WTC11 (cell line): ENCODE results near the gene TAS1R2. TPM values are rescaled to one million over a fixed set of nuclear protein-coding genes. Genes with fewer than 3 reads are reported as not detected.
A peak's percentile ranks its signal among the peaks of the same experiment; 100 is the strongest.

Experiments
- ATAC-seq: fragments of 200-7000 bp; cut with Tn5 transposase; 2 replicates; pipeline ENCODE4 v1.10.0; 2021; ENCODE audit warnings: mild to moderate bottlenecking, moderate library complexity
- CTCF ChIA-PET: fragments of 300-600 bp; sonication (Branson Sonifier 250); formaldehyde crosslinking; loops from one replicate; lab custom pipeline; 2021; ENCODE audit warnings: antibody characterized with exemption; lab: Charles Lee
- POLR2A ChIA-PET: fragments of 350-600 bp; sonication (Branson Sonifier 250); formaldehyde crosslinking; loops from one replicate; lab custom pipeline; 2021; ENCODE audit warnings: antibody characterized with exemption; lab: Charles Lee
- DNase-seq: peaks from one replicate; pipeline ENCODE4 v3.0.0; 2021; ENCODE audit warnings: low spot score
- H3K27ac Mint-ChIP-seq: 2 replicates; pipeline ENCODE4 v1.8.0; 2021; ENCODE audit warnings: mixed read lengths
- H3K27me3 Mint-ChIP-seq: 2 replicates; pipeline ENCODE4 v1.8.0; 2021; ENCODE audit warnings: low read depth, mild to moderate bottlenecking, moderate library complexity, mixed read lengths
- H3K36me3 Mint-ChIP-seq: 2 replicates; pipeline ENCODE4 v1.8.0; 2021; ENCODE audit warnings: mixed read lengths
- H3K4me1 Mint-ChIP-seq: 2 replicates; pipeline ENCODE4 v1.8.0; 2022; ENCODE audit warnings: mixed read lengths
- H3K4me3 Mint-ChIP-seq: 2 replicates; pipeline ENCODE4 v1.8.0; 2021; ENCODE audit warnings: mild to moderate bottlenecking, moderate library complexity, mixed read lengths
- H3K9me3 Mint-ChIP-seq: 2 replicates; pipeline ENCODE4 v1.8.0; 2021; ENCODE audit warnings: mixed read lengths
- AR ChIP-seq: fragments of 250-450 bp; sonication (Bioruptor Pico); IDR thresholded peaks from 2 replicates; pipeline ENCODE4 v1.9.0; 2021; ENCODE audit warnings: mild to moderate bottlenecking
- ARID4B ChIP-seq: sonication (generic); formaldehyde crosslinking; IDR thresholded peaks from 2 replicates; pipeline ENCODE4 v1.8.0; 2023; ENCODE audit warnings: missing genetic modification reagents, mild to moderate bottlenecking, borderline replicate concordance
- ETV6 ChIP-seq: sonication (generic); formaldehyde crosslinking; IDR thresholded peaks from 2 replicates; pipeline ENCODE4 v1.8.1; 2022; ENCODE audit warnings: mild to moderate bottlenecking, missing genetic modification reagents
- GRHL2 ChIP-seq: fragments of 250-450 bp; sonication (Bioruptor Pico); IDR thresholded peaks from 2 replicates; pipeline ENCODE4 v1.8.0; 2022; ENCODE audit warnings: mild to moderate bottlenecking, moderate library complexity; ENCODE audit not compliant: insufficient replicate concordance, severe bottlenecking
- GTF2I ChIP-seq: fragments of 250-450 bp; sonication (Bioruptor Pico); conservative IDR thresholded peaks from 2 replicates; pipeline ENCODE4 v1.4.0; 2021; ENCODE audit warnings: mild to moderate bottlenecking
- HMGXB4 ChIP-seq: sonication (generic); formaldehyde crosslinking; IDR thresholded peaks from 2 replicates; pipeline ENCODE4 v1.8.1; 2023; ENCODE audit warnings: mild to moderate bottlenecking, moderate library complexity, missing genetic modification reagents
- JAZF1 ChIP-seq: fragments of 250-450 bp; sonication (Bioruptor Pico); IDR thresholded peaks from 2 replicates; pipeline ENCODE4 v1.9.0; 2021; ENCODE audit warnings: moderate library complexity, mild to moderate bottlenecking, inconsistent platforms
- JUN ChIP-seq: sonication (generic); formaldehyde crosslinking; IDR thresholded peaks from 2 replicates; pipeline ENCODE4 v1.8.0; 2023; ENCODE audit warnings: mild to moderate bottlenecking, missing genetic modification reagents
- NFE2L1 ChIP-seq: sonication (generic); formaldehyde crosslinking; IDR thresholded peaks from 2 replicates; pipeline ENCODE4 v1.8.1; 2023; ENCODE audit warnings: missing genetic modification reagents
- ZMAT4 ChIP-seq: fragments of 250-450 bp; sonication (Bioruptor Pico); IDR thresholded peaks from 2 replicates; pipeline ENCODE4 v1.9.0; 2021; ENCODE audit warnings: mild to moderate bottlenecking
- ZNF121 ChIP-seq: sonication (generic); formaldehyde crosslinking; IDR thresholded peaks from 2 replicates; pipeline ENCODE4 v1.8.0; 2023; ENCODE audit warnings: missing genetic modification reagents
- ZNF219 ChIP-seq: sonication (generic); formaldehyde crosslinking; IDR thresholded peaks from 2 replicates; pipeline ENCODE4 v1.8.0; 2023; ENCODE audit warnings: missing genetic modification reagents, mild to moderate bottlenecking, borderline replicate concordance
- ZNF263 ChIP-seq: sonication (generic); formaldehyde crosslinking; IDR thresholded peaks from 2 replicates; pipeline ENCODE4 v1.8.1; 2022; ENCODE audit warnings: low read depth, mild to moderate bottlenecking, moderate library complexity, missing genetic modification reagents
- ZNF532 ChIP-seq: fragments of 250-450 bp; sonication (Bioruptor Pico); IDR thresholded peaks from 2 replicates; pipeline ENCODE4 v1.9.0; 2021; ENCODE audit warnings: mild to moderate bottlenecking, borderline replicate concordance
- total RNA-seq: library from RNA; stranded (reverse); gene quantifications from 3 replicates; pipeline ENCODE4 v1.2.3, GENCODE V29; 2021

The TAS1R2 gene
- total RNA-seq, 1 experiment from 2014 or later: not detected

GRCh38 chr1:18816808-18817207 lies 42.7 kb downstream of the TAS1R2 start (continued):
- TF ChIP-seq ZNF219: no peak
- TF ChIP-seq, all 79 proteins: peak for 0

- CTCF ChIA-PET: interaction anchor here (1.2 to 1.7 kb wide), 4 partner anchors 9 to 234 kb away, joined by 4 to 11 read pairs (median 4); no protein-coding TSS in a partner anchor
- ATAC-seq: no peak
- H3K9me3 Mint-ChIP-seq: no peaks in the 10 kb centered on the region
- no peaks in the 10 kb centered on the region for H3K36me3 Mint-ChIP-seq
- no peak for DNase-seq
- H3K27me3 Mint-ChIP-seq: peaks cover 3% of the 10 kb centered on the region
- peaks cover 18% of the 10 kb centered on the region for H3K4me1 Mint-ChIP-seq
- H3K4me3 Mint-ChIP-seq: no peak overlapping the region
- no peak overlapping the region for H3K27ac Mint-ChIP-seq
- TF ChIP-seq GTF2I (CRISPR knock-in tag) (peak; percentile 58; the same call in 1 of the 2 replicates), ETV6 (CRISPR knock-in tag) (no peak)
- TF ChIP-seq, all 79 proteins: peak for 1
- POLR2A ChIA-PET: no interaction called here
These were observed 44.5 kb downstream of the TAS1R2 start for GRCh38 chr1:18814874-18815531.

- Mint-ChIP-seq H3K4me1 (peaks cover 18% of the 10 kb centered on the region), H3K36me3 (no peaks in the 10 kb centered on the region), H3K4me3 (no peak overlapping the region), H3K27me3 (no peaks in the 10 kb centered on the region; the same call in none of the 2 replicates), H3K9me3 (no peaks in the 10 kb centered on the region), H3K27ac (no peak overlapping the region)
- ChIA-PET POLR2A (no interaction called here), CTCF (interaction anchor here (1.2 to 1.7 kb wide), 5 partner anchors 8 to 233 kb away, joined by 4 to 9 read pairs (median 5); no protein-coding TSS in a partner anchor)
- ATAC-seq (peak; percentile 14), DNase-seq (peak; percentile 26)
- TF ChIP-seq ZNF121 (no peak), ZNF263 (CRISPR knock-in tag) (no peak), JUN (no peak), ARID4B (CRISPR knock-in tag) (no peak), AR (CRISPR knock-in tag) (no peak), NFE2L1 (CRISPR knock-in tag) (no peak), GRHL2 (no peak), HMGXB4 (no peak), ZNF532 (CRISPR knock-in tag) (no peak), JAZF1 (no peak), ZMAT4 (CRISPR knock-in tag) (no peak)
These were observed 45.0 kb downstream of the TAS1R2 start for GRCh38 chr1:18814425-18814824.
